ENCODE results near the gene CREB5. TPM values are rescaled to one million over a fixed set of nuclear protein-coding genes. Genes with fewer than 3 reads are reported as not detected.

CREB5 gene
- total and polyA plus RNA-seq, 2 of the 13 experiments (the other 11 are each of a cell fraction or from before 2014, with no cell fraction given) = 0.38 to 0.71 TPM

- no peak overlapping the region for H3K4me3 ChIP-seq (replicated peaks in 1 of 3; ENCODE audit: insufficient read depth in 1 of 3, low read depth in 2 of 3, low read length in 3 of 3)
- H3K9ac ChIP-seq (ENCODE audit: insufficient read depth, low read depth, low read length) = no peak overlapping the region
- POLR2A ChIA-PET = no interaction called here
- CTCF ChIA-PET (ENCODE audit: low intra/inter-chr PET ratio, low total read pairs) = no interaction called here
- H3K79me2 ChIP-seq (ENCODE audit: insufficient read depth, low read length) = no peaks in the 10 kb centered on the region
- TF ChIP-seq HOXD1 (CRISPR knock-in tag; IDR thresholded peaks at IDR 0.05) (no peak), TCF7L2 (IDR thresholded peaks at IDR 0.05; ENCODE audit: low read depth, low read length) (no peak), DNMT1 (CRISPR knock-in tag; IDR thresholded peaks at IDR 0.05) (no peak), POLR2AphosphoS5 (IDR thresholded peaks at IDR 0.05; ENCODE audit: low read depth, low read length) (no peak), ZNF841 (CRISPR knock-in tag; IDR thresholded peaks at IDR 0.05; ENCODE audit: borderline replicate concordance) (no peak), ZNF326 (CRISPR knock-in tag; IDR thresholded peaks at IDR 0.05; ENCODE audit: borderline replicate concordance) (no peak), MEF2D (CRISPR knock-in tag; IDR thresholded peaks at IDR 0.05) (no peak), HCFC1 (IDR thresholded peaks at IDR 0.05; ENCODE audit: low read depth, low read length) (no peak)
- H3K36me3 ChIP-seq (replicated peaks in 1 of 2; ENCODE audit: control insufficient read depth in 1 of 2, insufficient read depth in 2 of 2, low read length in 2 of 2) = no peaks in the 10 kb centered on the region
- intact Hi-C loops (cut with micrococcal nuclease; ENCODE audit: unreplicated experiment) = no loop called here
- no peak overlapping the region for H3K27ac ChIP-seq (ENCODE audit: extremely low read length, insufficient read depth, low read length)
- WGBS (ENCODE audit: low lambda C conversion rate) = 13% methylated on average over 4 of the region's 4 CpGs
- no peaks in the 10 kb centered on the region for H3K27me3 ChIP-seq (ENCODE audit: control insufficient read depth in 1 of 2, insufficient read depth in 2 of 2, low read length in 2 of 2)
- H4K20me1 ChIP-seq (ENCODE audit: insufficient read depth, low read length) = no peaks in the 10 kb centered on the region
- no TSS peak for BruUV-seq (replicated peaks)
- in situ Hi-C loops (cut with HindIII; ENCODE audit: extremely low pct_ligation_motif_present, low pct_unique_long_range_greater_than_20kb) = no loop called here
- H3K4me1 ChIP-seq (ENCODE audit: insufficient read depth, low read length) = no peaks in the 10 kb centered on the region
- H3K9me3 ChIP-seq (ENCODE audit: low read length) = no peaks in the 10 kb centered on the region
- no peak overlapping the region for H3K4me2 ChIP-seq (ENCODE audit: low read depth, low read length)
- no peak overlapping the region for H2AFZ ChIP-seq (ENCODE audit: low read length)
- no peak for ATAC-seq
- FAIRE-seq = no peak
- no peak for DNase-seq (ENCODE audit: low spot score)
Measured at GRCh38 chr7:28748346-28748745, 336.0 kb downstream of the CREB5 start.

GRCh38 chr7:28748933-28749584 is 336.7 kb downstream of the CREB5 start:
- intact Hi-C loops (cut with micrococcal nuclease; ENCODE audit: unreplicated experiment) = no loop called here
- Histone ChIP-seq H4K20me1 (ENCODE audit: insufficient read depth, low read length) (no peaks in the 10 kb centered on the region), H3K9ac (ENCODE audit: insufficient read depth, low read depth, low read length) (no peak overlapping the region), H3K4me3 (replicated peaks in 1 of 3; ENCODE audit: insufficient read depth in 1 of 3, low read depth in 2 of 3, low read length in 3 of 3) (no peak overlapping the region), H3K27me3 (ENCODE audit: control insufficient read depth in 1 of 2, insufficient read depth in 2 of 2, low read length in 2 of 2) (no peaks in the 10 kb centered on the region), H3K4me2 (ENCODE audit: low read depth, low read length) (no peak overlapping the region), H2AFZ (ENCODE audit: low read length) (no peak overlapping the region), H3K36me3 (replicated peaks in 1 of 2; ENCODE audit: control insufficient read depth in 1 of 2, insufficient read depth in 2 of 2, low read length in 2 of 2) (no peaks in the 10 kb centered on the region), H3K27ac (ENCODE audit: extremely low read length, insufficient read depth, low read length) (no peak overlapping the region), H3K9me3 (ENCODE audit: low read length) (no peaks in the 10 kb centered on the region), H3K4me1 (ENCODE audit: insufficient read depth, low read length) (no peaks in the 10 kb centered on the region), H3K79me2 (ENCODE audit: insufficient read depth, low read length) (no peaks in the 10 kb centered on the region)
- no TSS peak for BruUV-seq (replicated peaks)
- DNase-seq (ENCODE audit: low spot score) (no peak), FAIRE-seq (no peak), ATAC-seq (no peak)
- POLR2A ChIA-PET = no interaction called here
- in situ Hi-C loops (cut with HindIII; ENCODE audit: extremely low pct_ligation_motif_present, low pct_unique_long_range_greater_than_20kb) = no loop called here
- CTCF ChIA-PET (ENCODE audit: low intra/inter-chr PET ratio, low total read pairs) = no interaction called here
- WGBS (ENCODE audit: low lambda C conversion rate) = 10% methylated on average over 5 of the region's 5 CpGs
- TF ChIP-seq ATF2 (CRISPR knock-in tag; IDR thresholded peaks at IDR 0.05) = no peak
- TF ChIP-seq ZNF577 (CRISPR knock-in tag; IDR thresholded peaks at IDR 0.05; ENCODE audit: borderline replicate concordance, low read depth) = no peak
- no peak for TF ChIP-seq MBD4 (IDR thresholded peaks at IDR 0.05; ENCODE audit: borderline replicate concordance, low read length)
- TF ChIP-seq RNF219 (CRISPR knock-in tag; IDR thresholded peaks at IDR 0.05) = no peak
- TF ChIP-seq ZNF576 (CRISPR knock-in tag; IDR thresholded peaks at IDR 0.05) = no peak
